ENCODE measurements around the gene IGFL3.
"Not testable (repeated sequence)": the region's sequence is repeated elsewhere in the genome, so short reads cannot be mapped to it uniquely, and the experiment has no call there.

IGFL3 gene

GRCh38 chr19:46100344-46100743 is 24.1 kb downstream of the IGFL3 start:
- Histone ChIP-seq H3K4me1 (ENCODE audit: control insufficient read depth, insufficient read depth, low read length, unreplicated experiment) (no peaks in the 10 kb centered on the region), H3K4me3 (ENCODE audit: low read depth, low read length) (no peak overlapping the region), H3K36me3 (ENCODE audit: insufficient read depth, low read length) (no peaks in the 10 kb centered on the region), H3K79me2 (ENCODE audit: control insufficient read depth, insufficient read depth, low read length, unreplicated experiment) (no peaks in the 10 kb centered on the region), H3K27ac (ENCODE audit: low read depth, low read length) (no peak overlapping the region), H2AFZ (ENCODE audit: low read length, unreplicated experiment) (no peak overlapping the region), H3K27me3 (ENCODE audit: insufficient read depth, low read length) (peaks cover 57% of the 10 kb centered on the region)

GRCh38 chr19:46090444-46090843 is 34.0 kb downstream of the IGFL3 start:
- H3K27ac ChIP-seq (ENCODE audit: low read depth, low read length), result no peak overlapping the region
- no peak overlapping the region for H2AFZ ChIP-seq (ENCODE audit: low read length, unreplicated experiment)
- H3K4me1 ChIP-seq (ENCODE audit: control insufficient read depth, insufficient read depth, low read length, unreplicated experiment), result no peaks in the 10 kb centered on the region
- H3K79me2 ChIP-seq (ENCODE audit: control insufficient read depth, insufficient read depth, low read length, unreplicated experiment), result no peaks in the 10 kb centered on the region
- no peak overlapping the region for H3K4me3 ChIP-seq (ENCODE audit: low read depth, low read length)
- no peaks in the 10 kb centered on the region for H3K36me3 ChIP-seq (ENCODE audit: insufficient read depth, low read length)
- H3K27me3 ChIP-seq (ENCODE audit: insufficient read depth, low read length), result peaks cover 75% of the 10 kb centered on the region

DNA sequence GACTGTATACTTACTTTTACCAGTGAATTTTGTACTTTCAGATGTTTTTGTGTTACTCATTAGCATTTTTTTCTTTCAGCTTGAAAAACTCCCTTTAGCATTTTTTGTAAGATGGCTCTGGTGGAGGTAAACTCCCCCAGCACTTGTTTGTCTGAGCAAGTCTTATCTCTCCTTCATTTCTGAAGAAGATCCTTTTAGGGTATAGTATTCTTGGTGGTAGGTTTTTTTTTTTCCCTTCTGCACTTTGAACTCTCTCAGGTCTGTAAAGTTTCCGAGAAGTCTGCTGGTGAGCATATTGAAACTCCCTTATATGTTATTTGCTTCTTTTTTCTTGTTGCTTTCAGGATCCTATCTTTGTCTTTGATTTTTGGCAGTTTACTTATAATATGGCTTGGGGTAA is 35.1 kb downstream of the IGFL3 start:
- Histone ChIP-seq H3K27ac (ENCODE audit: low read depth, low read length) (no peak overlapping the region), H3K4me3 (ENCODE audit: low read depth, low read length) (no peak overlapping the region), H3K79me2 (ENCODE audit: control insufficient read depth, insufficient read depth, low read length, unreplicated experiment) (no peaks in the 10 kb centered on the region), H2AFZ (ENCODE audit: low read length, unreplicated experiment) (no peak overlapping the region), H3K36me3 (ENCODE audit: insufficient read depth, low read length) (no peaks in the 10 kb centered on the region), H3K27me3 (ENCODE audit: insufficient read depth, low read length) (peaks cover 85% of the 10 kb centered on the region), H3K4me1 (ENCODE audit: control insufficient read depth, insufficient read depth, low read length, unreplicated experiment) (no peaks in the 10 kb centered on the region)

DNA sequence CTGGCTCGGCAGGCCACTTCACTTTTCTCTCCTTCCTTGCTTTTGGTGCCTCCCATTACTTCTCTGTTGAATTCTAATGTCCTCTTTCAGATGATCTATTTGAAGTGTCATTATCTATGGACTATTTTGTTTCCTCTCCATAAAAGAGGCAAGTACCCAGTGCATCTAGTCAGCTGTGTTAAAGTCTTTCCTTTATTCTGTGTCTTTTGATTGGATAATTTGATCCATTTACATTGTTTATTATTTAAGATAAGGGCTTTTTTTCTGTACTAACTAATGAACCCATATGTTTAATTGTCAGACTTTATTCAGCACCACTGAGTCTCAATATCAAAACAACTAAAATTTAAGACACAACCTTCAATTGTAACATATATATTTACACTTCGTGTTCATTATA is 36.4 kb downstream of the IGFL3 start:
- Histone ChIP-seq H2AFZ (ENCODE audit: low read length, unreplicated experiment) (no peak overlapping the region), H3K27me3 (ENCODE audit: insufficient read depth, low read length) (peaks cover 86% of the 10 kb centered on the region), H3K4me1 (ENCODE audit: control insufficient read depth, insufficient read depth, low read length, unreplicated experiment) (no peaks in the 10 kb centered on the region), H3K27ac (ENCODE audit: low read depth, low read length) (no peak overlapping the region), H3K4me3 (ENCODE audit: low read depth, low read length) (no peak overlapping the region), H3K79me2 (ENCODE audit: control insufficient read depth, insufficient read depth, low read length, unreplicated experiment) (no peaks in the 10 kb centered on the region), H3K36me3 (ENCODE audit: insufficient read depth, low read length) (no peaks in the 10 kb centered on the region)

DNA sequence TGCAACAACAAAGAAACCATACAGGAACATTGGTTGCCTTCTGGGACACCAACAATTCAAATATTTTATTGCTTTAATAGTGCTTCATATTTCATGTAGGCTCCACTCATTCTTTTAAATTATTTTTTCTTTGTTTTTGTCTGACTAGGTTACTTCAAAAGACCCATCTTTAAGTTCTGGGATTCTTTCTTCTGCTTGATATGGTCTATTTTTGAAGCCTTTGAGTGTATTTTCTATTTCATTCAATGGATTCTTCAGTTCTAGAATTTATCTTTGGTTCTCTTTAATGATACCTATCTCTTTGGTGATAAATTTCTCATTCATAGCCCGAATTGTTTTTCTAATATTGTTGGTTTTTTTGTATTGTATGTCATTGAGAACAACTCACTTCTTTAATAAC is 38.6 kb downstream of the IGFL3 start:
- H2AFZ ChIP-seq (ENCODE audit: low read length, unreplicated experiment), result no peak overlapping the region
- no peaks in the 10 kb centered on the region for H3K79me2 ChIP-seq (ENCODE audit: control insufficient read depth, insufficient read depth, low read length, unreplicated experiment)
- no peak overlapping the region for H3K4me3 ChIP-seq (ENCODE audit: low read depth, low read length)
- no peaks in the 10 kb centered on the region for H3K36me3 ChIP-seq (ENCODE audit: insufficient read depth, low read length)
- H3K27me3 ChIP-seq (ENCODE audit: insufficient read depth, low read length), result peaks cover 77% of the 10 kb centered on the region
- H3K4me1 ChIP-seq (ENCODE audit: control insufficient read depth, insufficient read depth, low read length, unreplicated experiment), result peaks cover 6% of the 10 kb centered on the region
- H3K27ac ChIP-seq (ENCODE audit: low read depth, low read length), result no peak overlapping the region

DNA sequence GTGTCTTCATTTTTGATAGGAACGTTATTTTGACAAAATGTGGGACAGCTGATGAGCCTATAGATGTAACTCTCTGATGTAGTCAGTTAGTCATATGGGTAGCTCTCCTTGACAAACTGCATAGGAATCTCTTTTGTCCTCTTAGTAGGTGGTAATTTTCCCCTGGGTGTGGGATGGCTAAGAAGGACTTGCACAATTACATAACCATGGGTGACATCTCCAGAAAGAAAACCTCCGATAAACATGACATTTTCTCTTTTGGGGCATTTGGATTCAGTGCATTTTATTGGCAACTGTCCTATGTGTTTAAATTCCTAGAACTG is 41.8 kb downstream of the IGFL3 start:
- H3K36me3 ChIP-seq (ENCODE audit: insufficient read depth, low read length), result no peaks in the 10 kb centered on the region
- H3K79me2 ChIP-seq (ENCODE audit: control insufficient read depth, insufficient read depth, low read length, unreplicated experiment), result no peaks in the 10 kb centered on the region
- H2AFZ ChIP-seq (ENCODE audit: low read length, unreplicated experiment), result no peak overlapping the region
- H3K27ac ChIP-seq (ENCODE audit: low read depth, low read length), result no peak overlapping the region
- H3K27me3 ChIP-seq (ENCODE audit: insufficient read depth, low read length), result peaks cover 45% of the 10 kb centered on the region
- peaks cover 6% of the 10 kb centered on the region for H3K4me1 ChIP-seq (ENCODE audit: control insufficient read depth, insufficient read depth, low read length, unreplicated experiment)
- no peak overlapping the region for H3K4me3 ChIP-seq (ENCODE audit: low read depth, low read length)

DNA sequence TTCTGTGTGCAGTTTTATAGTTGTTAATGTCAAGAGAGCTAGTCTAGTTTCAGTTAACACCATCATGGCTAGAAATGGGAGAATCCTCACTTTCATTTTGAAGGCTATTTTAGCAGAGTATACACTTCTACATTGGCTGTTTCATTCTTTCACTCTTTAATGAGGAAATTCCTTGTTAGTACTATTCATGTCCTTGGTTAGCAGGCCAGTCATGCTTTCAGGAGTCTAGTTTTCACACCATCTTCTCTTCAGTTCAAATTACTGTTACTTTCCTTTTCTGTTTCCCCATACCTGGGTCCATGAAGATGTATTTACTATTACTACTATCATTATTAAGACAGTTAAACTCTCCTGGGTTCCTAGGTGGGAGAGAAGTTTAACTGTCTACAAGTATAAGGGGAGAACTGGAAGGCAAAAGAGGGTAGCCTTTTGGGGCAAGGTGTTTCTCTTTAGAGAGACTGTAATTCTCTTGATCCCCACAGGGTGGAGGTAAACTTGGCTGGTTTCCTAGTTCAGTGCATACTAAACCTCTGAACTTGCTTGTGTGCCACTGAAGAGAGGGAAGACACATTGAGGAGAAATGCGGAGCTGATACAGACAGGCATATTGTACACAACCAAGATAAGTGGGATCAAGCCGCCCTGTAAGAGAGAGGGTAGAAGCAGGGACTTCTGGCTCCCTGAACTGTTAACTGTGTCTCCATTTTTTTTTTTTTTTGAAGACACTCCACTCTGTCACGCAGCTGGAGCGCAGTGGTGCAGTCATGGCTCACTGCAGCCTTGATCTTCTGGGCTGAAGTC is 42.4 kb downstream of the IGFL3 start:
- Histone ChIP-seq H3K4me3 (ENCODE audit: low read depth, low read length) (no peak overlapping the region), H3K4me1 (ENCODE audit: control insufficient read depth, insufficient read depth, low read length, unreplicated experiment) (peaks cover 6% of the 10 kb centered on the region), H2AFZ (ENCODE audit: low read length, unreplicated experiment) (no peak overlapping the region), H3K27me3 (ENCODE audit: insufficient read depth, low read length) (peaks cover 46% of the 10 kb centered on the region), H3K36me3 (ENCODE audit: insufficient read depth, low read length) (no peaks in the 10 kb centered on the region), H3K79me2 (ENCODE audit: control insufficient read depth, insufficient read depth, low read length, unreplicated experiment) (no peaks in the 10 kb centered on the region), H3K27ac (ENCODE audit: low read depth, low read length) (no peak overlapping the region)

GRCh38 chr19:46080561-46080960 is 43.9 kb downstream of the IGFL3 start:
- no peaks in the 10 kb centered on the region for H3K36me3 ChIP-seq (ENCODE audit: insufficient read depth, low read length)
- H3K79me2 ChIP-seq (ENCODE audit: control insufficient read depth, insufficient read depth, low read length, unreplicated experiment), result no peaks in the 10 kb centered on the region
- peaks cover 6% of the 10 kb centered on the region for H3K4me1 ChIP-seq (ENCODE audit: control insufficient read depth, insufficient read depth, low read length, unreplicated experiment)
- no peak overlapping the region for H3K4me3 ChIP-seq (ENCODE audit: low read depth, low read length)
- H3K27ac ChIP-seq (ENCODE audit: low read depth, low read length), result no peak overlapping the region
- peaks cover 47% of the 10 kb centered on the region for H3K27me3 ChIP-seq (ENCODE audit: insufficient read depth, low read length)
- no peak overlapping the region for H2AFZ ChIP-seq (ENCODE audit: low read length, unreplicated experiment)

DNA sequence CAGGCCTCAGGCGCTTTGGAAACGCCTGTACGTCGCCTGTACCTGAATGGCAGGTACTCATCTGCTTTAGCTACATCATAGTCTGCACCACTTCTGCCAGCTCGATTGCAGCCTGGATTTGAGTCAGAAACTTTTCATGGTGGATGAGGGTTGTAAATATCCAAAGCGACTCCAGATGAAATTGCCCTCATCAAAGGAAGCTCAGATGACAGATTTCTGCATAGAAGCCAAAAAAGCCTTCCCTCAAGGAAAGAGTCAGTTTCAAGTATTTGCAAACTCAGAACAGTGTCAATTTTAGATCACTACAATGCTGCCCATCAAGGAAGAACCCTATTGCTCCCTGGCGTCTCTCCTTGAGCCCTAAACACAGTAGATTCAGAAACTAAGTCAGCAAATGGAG is 44.9 kb downstream of the IGFL3 start:
- peaks cover 43% of the 10 kb centered on the region for H3K27me3 ChIP-seq (ENCODE audit: insufficient read depth, low read length)
- no peaks in the 10 kb centered on the region for H3K79me2 ChIP-seq (ENCODE audit: control insufficient read depth, insufficient read depth, low read length, unreplicated experiment)
- no peaks in the 10 kb centered on the region for H3K36me3 ChIP-seq (ENCODE audit: insufficient read depth, low read length)
- peaks cover 6% of the 10 kb centered on the region for H3K4me1 ChIP-seq (ENCODE audit: control insufficient read depth, insufficient read depth, low read length, unreplicated experiment)
- H3K27ac ChIP-seq (ENCODE audit: low read depth, low read length), result no peak overlapping the region
- no peak overlapping the region for H3K4me3 ChIP-seq (ENCODE audit: low read depth, low read length)
- H2AFZ ChIP-seq (ENCODE audit: low read length, unreplicated experiment), result no peak overlapping the region

DNA sequence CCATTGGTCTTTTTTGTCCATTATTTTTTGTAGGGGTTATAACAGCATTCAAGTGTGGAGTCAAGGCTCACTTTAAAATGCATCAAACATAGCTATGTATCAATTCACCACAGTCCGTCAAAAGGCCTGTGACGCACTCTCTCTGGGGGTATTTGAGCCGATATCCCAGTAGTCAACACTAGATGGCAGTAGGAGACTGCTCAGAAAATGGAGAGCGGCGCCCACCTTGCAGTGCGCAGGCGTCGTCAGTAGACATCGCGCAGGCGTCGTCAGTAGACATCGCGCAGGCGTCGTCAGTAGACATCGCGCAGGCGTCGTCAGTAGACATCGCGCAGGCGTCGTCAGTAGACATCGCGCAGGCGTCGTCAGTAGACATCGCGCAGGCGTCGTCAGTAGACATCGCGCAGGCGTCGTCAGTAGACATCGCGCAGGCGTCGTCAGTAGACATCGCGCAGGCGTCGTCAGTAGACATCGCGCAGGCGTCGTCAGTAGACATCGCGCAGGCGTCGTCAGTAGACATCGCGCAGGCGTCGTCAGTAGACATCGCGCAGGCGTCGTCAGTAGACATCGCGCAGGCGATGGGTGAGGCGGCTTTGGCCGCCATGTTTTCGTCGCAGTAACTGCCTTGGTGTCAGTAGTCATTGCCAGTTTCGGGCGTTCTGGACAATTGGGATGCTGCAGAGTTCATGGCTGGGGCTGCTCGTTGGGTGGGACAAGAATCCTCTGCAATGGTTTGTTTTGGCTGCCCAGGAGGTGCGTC is 45.7 kb downstream of the IGFL3 start:
- H3K79me2 ChIP-seq (ENCODE audit: control insufficient read depth, insufficient read depth, low read length, unreplicated experiment); H3K4me3 ChIP-seq (ENCODE audit: low read depth, low read length); H3K36me3 ChIP-seq (ENCODE audit: insufficient read depth, low read length); H3K27ac ChIP-seq (ENCODE audit: low read depth, low read length); H2AFZ ChIP-seq (ENCODE audit: low read length, unreplicated experiment); H3K4me1 ChIP-seq (ENCODE audit: control insufficient read depth, insufficient read depth, low read length, unreplicated experiment): not testable (repeated sequence)
- peaks cover 34% of the 10 kb centered on the region for H3K27me3 ChIP-seq (ENCODE audit: insufficient read depth, low read length)

DNA sequence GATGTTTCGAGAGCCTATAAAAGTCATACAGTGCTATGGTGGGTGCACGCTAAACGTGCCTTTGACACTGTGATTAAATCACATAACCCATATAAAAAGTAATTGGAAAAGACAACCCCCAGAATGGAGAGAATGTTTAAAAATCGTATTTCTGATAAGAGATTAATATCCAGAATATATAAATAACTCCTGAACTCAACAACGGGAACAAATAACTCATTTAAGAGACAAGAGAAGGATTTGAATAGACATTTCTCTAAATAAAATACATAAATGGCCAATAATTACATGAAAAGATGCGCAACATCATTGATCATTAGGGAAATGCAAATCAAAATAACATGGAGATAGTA is 46.7 kb downstream of the IGFL3 start:
- Histone ChIP-seq H3K27me3 (ENCODE audit: insufficient read depth, low read length) (peaks cover 31% of the 10 kb centered on the region), H3K27ac (ENCODE audit: low read depth, low read length) (no peak overlapping the region)

More for the DNA sequence above, 46.7 kb downstream of the IGFL3 start:
- Histone ChIP-seq H2AFZ (ENCODE audit: low read length, unreplicated experiment) (no peak overlapping the region), H3K36me3 (ENCODE audit: insufficient read depth, low read length) (no peaks in the 10 kb centered on the region), H3K4me1 (ENCODE audit: control insufficient read depth, insufficient read depth, low read length, unreplicated experiment) (peaks cover 9% of the 10 kb centered on the region), H3K79me2 (ENCODE audit: control insufficient read depth, insufficient read depth, low read length, unreplicated experiment) (no peaks in the 10 kb centered on the region), H3K4me3 (ENCODE audit: low read depth, low read length) (no peak overlapping the region)

Data from ACC112 (cell line).